ENCODE data around the gene VASP. TPM values are rescaled to one million over a fixed set of nuclear protein-coding genes. Genes with fewer than 3 reads are reported as not detected.
A peak's percentile ranks its signal among the peaks of the same experiment; 100 is the strongest.

Gene VASP
- total and polyA plus RNA-seq, 9 of the 15 experiments (the other 6 are each of a cell fraction or from before 2014, with no cell fraction given): 16.7 to 261 (median 112) TPM

DNA sequence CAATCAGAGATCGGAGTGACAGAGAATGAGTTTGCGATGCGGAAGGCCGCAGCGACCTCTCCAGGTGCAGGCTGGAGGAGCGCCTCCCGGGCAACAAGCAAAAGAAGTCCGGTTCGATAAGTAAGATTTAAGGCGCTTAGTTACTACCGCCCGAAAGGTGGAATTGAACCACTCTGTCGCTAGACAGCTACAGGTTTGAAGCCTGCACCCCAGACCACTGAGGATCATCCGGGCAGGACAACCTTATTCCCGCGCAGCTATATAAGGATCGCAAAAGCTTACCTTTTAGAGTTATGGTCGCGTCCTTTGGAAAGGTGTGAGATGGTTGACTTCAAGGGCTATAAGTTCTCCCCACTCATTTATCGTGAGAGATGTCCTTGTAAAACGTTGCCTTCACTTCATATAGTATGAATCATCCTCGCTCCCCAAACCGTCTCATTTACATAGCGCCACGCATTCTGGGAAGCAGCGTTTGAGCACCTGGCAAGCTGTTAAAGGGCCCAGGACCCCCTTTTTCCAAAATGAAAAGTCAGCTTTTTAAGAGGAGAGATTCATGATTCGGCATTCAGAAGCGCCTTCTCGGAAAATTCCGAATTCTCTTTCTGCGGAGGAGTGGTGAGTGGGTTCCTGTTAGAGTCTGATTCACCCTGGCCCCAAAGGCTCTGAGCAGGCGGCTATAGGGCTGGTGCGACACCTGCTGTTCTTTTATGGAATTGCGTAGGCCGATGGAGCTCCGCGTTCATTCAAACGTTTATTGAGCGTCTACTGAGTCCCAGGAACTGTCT lies 28.6 kb upstream of the VASP start (continued):
- TF ChIP-seq POLR2G (IDR thresholded peaks at IDR 0.05; ENCODE audit: low read depth, low read length) (no peak), HDAC6 (IDR thresholded peaks at IDR 0.05; ENCODE audit: low read depth, low read length) (no peak), ADNP (tag; IDR thresholded peaks at IDR 0.05) (peak; percentile 91), ZNF507 (tag; conservative IDR thresholded peaks at IDR 0.05) (no peak), ARID3B (CRISPR knock-in tag; IDR thresholded peaks at IDR 0.05; ENCODE audit: borderline replicate concordance) (no peak), POLR2A (conservative IDR thresholded peaks at IDR 0.05) (peak; percentile 41; the same call in 1 of the 2 replicates), NEUROD1 (IDR thresholded peaks at IDR 0.05; ENCODE audit: borderline replicate concordance, low read depth, low read length, partially characterized antibody) (peak; percentile 49), MECOM (CRISPR knock-in tag; IDR thresholded peaks at IDR 0.05) (peak; percentile 19; the same call in 1 of the 2 replicates), THRB (CRISPR knock-in tag; conservative IDR thresholded peaks at IDR 0.05) (0 out of 2 replicates have a peak, but pooled peaks have one; percentile 13), SMARCA4 (IDR thresholded peaks at IDR 0.05) (peak; percentile 32; the same call in 1 of the 2 replicates), RBM39 (optimal IDR thresholded peaks at IDR 0.05; ENCODE audit: low read depth, low read length) (no peak), ZBTB1 (CRISPR knock-in tag; IDR thresholded peaks at IDR 0.05; ENCODE audit: borderline replicate concordance, low read depth) (no peak), FOXP1 (CRISPR knock-in tag; IDR thresholded peaks at IDR 0.05) (peak; percentile 77; the same call in 1 of the 2 replicates), PHF20 (IDR thresholded peaks at IDR 0.05; ENCODE audit: partially characterized antibody) (no peak), AFF1 (IDR thresholded peaks at IDR 0.05; ENCODE audit: low read depth in 1 of 2, partially characterized antibody in 2 of 2) (peak; percentile 73 to 90)
- TF ChIP-seq, protein P1, sequence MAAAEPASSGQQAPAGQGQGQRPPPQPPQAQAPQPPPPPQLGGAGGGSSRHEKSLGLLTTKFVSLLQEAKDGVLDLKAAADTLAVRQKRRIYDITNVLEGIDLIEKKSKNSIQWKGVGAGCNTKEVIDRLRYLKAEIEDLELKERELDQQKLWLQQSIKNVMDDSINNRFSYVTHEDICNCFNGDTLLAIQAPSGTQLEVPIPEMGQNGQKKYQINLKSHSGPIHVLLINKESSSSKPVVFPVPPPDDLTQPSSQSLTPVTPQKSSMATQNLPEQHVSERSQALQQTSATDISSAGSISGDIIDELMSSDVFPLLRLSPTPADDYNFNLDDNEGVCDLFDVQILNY (CRISPR knock-in tag; IDR thresholded peaks at IDR 0.05): no peak
- TF ChIP-seq, protein P2, sequence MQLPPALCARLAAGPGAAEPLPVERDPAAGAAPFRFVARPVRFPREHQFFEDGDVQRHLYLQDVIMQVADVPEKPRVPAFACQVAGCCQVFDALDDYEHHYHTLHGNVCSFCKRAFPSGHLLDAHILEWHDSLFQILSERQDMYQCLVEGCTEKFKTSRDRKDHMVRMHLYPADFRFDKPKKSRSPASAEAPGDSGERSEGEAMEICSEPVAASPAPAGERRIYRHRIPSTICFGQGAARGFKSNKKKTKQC (CRISPR knock-in tag; IDR thresholded peaks at IDR 0.05): peak; percentile 15; the same call in 1 of the 2 replicates
- TF ChIP-seq, protein P3, sequence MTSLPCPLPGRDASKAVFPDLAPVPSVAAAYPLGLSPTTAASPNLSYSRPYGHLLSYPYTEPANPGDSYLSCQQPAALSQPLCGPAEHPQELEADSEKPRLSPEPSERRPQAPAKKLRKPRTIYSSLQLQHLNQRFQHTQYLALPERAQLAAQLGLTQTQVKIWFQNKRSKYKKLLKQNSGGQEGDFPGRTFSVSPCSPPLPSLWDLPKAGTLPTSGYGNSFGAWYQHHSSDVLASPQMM (CRISPR knock-in tag; IDR thresholded peaks at IDR 0.05): no peak

Data from K562 (cell line).